NCI-H1417 treated with DMSO at 0.1 percent for 48 hours (cell line): Measurements from ENCODE around the gene METTL5.
"Not testable (repeated sequence)": the region's sequence is repeated elsewhere in the genome, so short reads cannot be mapped to it uniquely, and the experiment has no call there.

Experiments
- DNase-seq: peaks from one replicate; lab custom pipeline; 2025; lab: John Stamatoyannopoulos, UW

Gene METTL5

GRCh38 chr2:169824373-169825333 is at the start of gene METTL5:
TSS of gene METTL5 (minus strand) at chr2:169824905. CDS start at chr2:169824597, 308 bp downstream.
- no peak for DNase-seq

DNA sequence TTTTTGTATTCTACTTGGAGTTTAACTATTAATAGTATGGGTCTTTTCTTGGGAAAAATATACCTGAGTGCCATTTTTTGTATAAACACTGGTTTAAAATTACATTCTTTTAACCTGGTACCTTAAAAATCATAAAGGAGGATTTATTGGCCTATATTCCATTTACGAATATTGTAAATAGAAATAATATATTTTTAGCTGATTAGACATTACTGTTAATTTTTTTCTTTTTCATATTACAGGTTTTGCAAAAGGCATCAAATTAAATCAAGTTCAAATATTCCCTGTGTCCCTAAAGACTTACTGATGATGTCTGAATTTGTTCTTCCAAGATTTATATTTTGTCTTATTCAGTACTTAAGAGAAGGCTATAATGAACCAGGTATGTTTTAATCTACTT is 47.3 kb upstream of the METTL5 start:
- DNase-seq = no peak

GRCh38 chr2:169871369-169871768 is 46.7 kb upstream of the METTL5 start:
- not testable (repeated sequence) for DNase-seq

GRCh38 chr2:169868951-169869350 is 44.2 kb upstream of the METTL5 start:
- no peak for DNase-seq

GRCh38 chr2:169867579-169867978 is 42.9 kb upstream of the METTL5 start:
- no peak for DNase-seq

DNA sequence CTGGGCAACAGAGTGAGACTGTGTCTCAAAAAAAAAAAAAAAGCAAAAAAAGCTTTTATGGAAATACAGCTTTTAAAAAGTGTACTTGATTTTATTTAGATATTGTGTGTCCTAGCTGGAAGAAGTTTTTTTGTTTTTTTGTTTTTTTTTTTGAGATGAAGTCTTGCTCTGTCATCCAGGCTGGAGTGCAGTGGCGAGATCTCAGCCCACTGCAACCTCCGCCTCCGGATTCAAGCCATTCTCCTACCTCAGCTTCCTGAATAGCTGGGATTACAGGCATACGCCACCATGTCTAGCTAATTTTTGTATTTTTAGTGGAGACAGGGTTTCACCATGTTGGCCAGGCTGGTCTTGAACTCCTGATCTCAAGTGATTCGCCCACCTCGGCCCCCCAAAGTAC is 41.5 kb upstream of the METTL5 start:
- not testable (repeated sequence) for DNase-seq

DNA sequence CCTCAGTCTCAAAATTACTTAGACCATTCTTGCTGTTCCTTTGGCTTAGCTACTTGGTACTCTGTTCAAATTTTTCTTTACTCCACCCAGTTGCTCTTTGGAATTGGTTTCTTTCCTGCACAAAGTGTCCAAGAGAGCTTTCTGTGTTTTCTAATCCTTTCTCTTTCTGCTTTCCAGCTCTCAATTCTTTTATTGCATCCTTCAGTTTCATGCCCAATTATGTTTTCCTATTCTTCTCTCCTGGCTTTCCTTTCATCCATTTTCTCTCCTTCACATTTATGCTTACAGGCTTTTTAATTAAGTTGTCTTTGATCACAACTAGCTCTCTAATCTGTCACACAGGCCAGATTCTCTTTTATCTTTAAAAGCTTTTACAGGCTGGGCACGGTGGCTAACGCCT is 40.8 kb upstream of the METTL5 start:
- DNase-seq = no peak

DNA sequence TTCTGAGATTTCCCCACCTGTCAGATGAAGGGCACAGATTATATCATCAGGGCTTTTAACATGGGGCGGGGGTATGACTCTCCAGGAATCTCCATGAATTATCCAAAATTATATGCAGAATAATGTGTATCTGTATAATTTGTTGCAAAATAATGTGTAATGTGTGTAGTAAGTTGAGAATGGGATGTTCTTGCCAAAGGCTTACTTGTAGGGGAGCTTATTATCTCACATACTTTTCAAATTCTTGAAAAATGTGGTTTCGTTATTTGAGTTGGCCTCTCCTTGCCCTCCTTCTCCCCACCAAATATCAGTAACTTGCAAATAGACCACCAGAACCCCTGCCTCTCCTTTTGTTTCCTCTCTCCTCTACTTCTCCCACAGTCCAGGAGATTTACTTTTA is 38.1 kb upstream of the METTL5 start:
- DNase-seq = no peak

- DNase-seq = no peak
Measured at GRCh38 chr2:169860149-169860548, 35.4 kb upstream of the METTL5 start.

GRCh38 chr2:169859423-169859822 is 34.7 kb upstream of the METTL5 start:
- DNase-seq = no peak

DNA sequence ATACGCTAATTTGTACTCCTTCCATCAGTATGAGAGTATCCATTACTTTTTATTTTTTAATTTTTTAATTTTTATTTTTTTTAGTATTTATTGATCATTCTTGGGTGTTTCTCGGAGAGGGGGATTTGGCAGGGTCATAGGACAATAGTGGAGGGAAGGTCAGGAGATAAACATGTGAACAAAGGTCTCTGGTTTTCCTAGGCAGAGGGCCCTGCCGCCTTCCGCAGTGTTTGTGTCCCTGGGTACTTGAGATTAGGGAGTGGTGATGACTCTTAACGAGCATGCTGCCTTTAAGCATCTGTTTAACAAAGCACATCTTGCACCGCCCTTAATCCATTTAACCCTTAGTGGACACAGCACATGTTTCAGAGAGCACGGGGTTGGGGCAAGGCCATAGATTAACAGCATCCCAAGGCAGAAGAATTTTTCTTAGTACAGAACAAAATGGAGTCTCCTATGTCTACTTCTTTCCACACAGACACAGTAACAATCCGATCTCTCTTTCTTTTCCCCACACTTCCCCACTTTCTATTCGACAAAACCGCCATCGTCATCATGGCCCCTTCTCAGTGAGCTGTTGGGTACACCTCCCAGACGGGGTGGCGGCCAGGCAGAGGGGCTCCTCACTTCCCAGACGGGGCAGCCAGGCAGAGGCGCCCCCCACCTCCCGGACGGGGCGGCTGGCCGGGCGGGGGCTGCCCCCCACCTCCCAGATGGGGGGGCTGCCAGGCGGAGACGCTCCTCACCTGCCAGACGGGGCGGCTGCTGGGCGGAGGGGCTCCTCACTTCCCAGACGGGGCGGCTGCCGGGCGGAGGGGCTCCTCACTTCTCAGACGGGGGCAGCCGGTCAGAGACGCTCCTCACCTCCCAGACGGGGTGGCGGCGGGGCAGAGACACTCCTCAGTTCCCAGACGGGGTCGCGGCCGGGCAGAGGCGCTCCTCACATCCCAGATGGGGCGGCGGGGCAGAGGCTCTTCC is 30.9 kb upstream of the METTL5 start:
- DNase-seq = not testable (repeated sequence)

DNA sequence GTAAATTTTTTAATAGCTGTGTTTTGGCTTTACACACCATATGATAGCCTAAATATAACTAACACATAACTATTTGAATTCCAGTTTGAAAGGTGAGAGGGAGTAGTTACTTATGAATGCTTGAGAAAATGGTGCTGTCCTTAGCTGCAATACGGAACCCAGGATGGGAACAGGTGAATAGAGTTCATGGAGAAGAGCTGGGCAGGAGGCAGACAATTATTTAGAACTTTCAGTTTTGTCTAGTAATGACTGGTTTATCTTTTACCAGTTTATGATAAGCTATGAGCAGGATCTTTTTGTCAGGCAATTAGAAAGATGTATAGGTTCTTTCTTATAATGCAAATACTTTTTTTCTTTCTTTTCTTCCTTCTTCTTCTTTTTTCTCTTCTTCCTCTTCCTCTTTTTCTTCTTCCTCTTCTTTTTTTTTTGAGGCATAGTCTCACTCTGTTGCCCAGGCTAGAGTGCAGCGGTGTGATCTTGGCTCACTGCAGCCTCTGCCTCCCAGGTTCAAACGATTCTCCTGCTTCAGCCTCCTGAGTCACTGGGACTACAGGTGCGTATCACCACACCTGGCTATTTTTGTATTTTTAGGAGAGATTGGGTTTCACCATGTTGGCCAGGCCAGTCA is 28.4 kb upstream of the METTL5 start:
- DNase-seq = no peak

DNA sequence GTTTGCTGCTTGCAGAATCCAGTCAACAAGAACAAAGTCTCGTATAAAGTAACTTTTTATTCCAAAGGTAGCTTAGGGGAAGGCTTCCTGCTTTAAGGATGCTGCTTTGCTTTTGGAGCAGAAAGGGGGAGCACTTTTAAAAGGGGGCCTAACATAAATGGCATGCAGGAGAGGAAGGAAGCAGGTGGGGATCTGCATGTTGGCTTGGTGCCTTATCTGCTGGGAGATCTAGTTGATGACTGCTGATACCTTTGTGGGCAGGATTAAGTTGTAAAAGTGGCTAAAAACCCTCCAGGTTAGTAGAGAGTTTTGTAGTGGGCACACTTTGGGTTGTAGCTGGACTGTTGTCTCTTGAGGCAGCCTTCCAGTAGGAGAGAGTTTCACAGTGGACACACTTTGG is 25.0 kb upstream of the METTL5 start:
- DNase-seq = no peak

- not testable (repeated sequence) for DNase-seq
Measured at GRCh38 chr2:169848959-169849693, 24.4 kb upstream of the METTL5 start.

DNA sequence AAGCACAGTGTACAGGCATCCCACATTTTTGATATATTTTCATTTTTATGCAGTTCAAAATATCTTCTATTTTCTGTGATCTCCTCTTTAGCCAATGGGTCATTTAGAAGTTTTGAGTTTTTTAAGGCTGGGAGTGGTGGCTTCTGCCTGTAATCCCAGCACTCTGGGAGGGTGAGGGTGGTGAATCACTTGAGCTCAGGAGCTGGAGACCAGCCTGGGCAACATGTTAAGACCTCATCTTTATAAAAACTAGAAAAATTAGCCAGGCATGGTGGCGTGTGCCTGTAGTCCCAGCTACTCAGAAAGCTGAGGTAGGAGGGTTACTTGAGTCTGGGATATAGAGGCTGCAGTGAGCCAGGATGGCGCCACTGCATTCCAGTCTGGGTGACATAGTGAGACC is 20.3 kb upstream of the METTL5 start:
- DNase-seq = no peak

- not testable (repeated sequence) for DNase-seq
Measured at GRCh38 chr2:169841625-169842024, 16.9 kb upstream of the METTL5 start.

- no peak for DNase-seq
Measured at GRCh38 chr2:169840747-169841142, 16.0 kb upstream of the METTL5 start.

- DNase-seq = no peak
Measured at GRCh38 chr2:169839954-169840746, 15.4 kb upstream of the METTL5 start.

GRCh38 chr2:169838743-169839489 is 14.2 kb upstream of the METTL5 start:
- no peak for DNase-seq

DNA sequence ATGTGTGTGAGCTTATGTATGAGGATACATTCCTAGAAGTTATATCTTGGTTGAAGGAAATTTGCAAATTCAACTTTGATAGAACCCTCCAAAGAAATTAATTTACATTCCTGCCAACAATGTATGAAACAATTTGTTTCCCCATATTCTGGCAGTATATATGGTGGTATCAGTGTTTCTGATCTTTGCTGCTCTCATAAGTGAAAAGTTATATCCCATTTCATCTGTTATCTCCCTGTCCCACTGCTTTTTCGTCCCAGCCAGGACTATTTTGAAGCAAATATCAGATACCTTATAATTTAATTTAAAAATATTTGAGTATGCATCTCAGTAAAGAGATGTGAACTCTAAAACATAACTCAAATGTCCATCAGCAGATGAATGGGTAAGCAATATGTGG is 9.7 kb upstream of the METTL5 start:
- no peak for DNase-seq
